Measurements from ENCODE around the gene DAPK2.
"Not testable (repeated sequence)": the region's sequence is repeated elsewhere in the genome, so short reads cannot be mapped to it uniquely, and the experiment has no call there.

Gene DAPK2

DNA sequence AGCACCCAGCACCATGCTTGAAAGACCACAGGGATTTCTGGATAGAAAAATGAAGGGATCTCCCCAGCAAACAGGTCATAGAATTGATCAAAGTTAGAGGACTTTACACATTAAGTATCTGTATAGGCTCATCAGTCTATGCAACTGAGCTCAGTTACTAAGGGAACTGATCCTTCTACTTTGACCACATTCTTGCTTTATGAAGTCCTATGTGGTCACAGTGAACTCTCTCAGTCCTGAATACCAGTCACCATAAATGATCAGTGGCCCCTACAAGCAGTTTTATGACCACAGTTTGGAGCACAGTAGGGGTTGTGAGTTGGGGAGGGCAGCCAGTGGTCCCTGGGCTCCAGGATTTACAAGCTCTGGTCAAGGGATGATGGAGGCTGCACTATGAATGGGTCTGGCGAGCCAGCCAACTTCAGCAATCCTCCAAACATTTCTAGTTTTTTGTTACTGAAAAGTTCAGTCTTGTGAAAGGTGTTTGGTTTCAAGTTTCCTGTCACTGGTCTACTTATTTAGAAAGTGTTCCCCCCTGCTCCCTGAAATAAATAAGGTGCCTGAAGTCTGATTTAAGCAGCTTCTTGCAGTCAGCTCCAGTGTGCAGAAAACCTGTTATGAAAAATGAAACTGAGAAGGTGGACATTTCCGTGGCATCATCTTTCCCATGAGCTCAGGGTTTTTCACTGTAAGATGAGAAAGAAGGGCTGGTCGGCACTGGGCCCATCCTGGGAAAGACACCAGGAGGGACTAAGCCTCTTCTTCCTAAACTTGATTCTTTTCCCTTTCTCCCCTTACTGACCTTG lies 75.5 kb downstream of the DAPK2 start:
- DNase-seq: no peak

DNA sequence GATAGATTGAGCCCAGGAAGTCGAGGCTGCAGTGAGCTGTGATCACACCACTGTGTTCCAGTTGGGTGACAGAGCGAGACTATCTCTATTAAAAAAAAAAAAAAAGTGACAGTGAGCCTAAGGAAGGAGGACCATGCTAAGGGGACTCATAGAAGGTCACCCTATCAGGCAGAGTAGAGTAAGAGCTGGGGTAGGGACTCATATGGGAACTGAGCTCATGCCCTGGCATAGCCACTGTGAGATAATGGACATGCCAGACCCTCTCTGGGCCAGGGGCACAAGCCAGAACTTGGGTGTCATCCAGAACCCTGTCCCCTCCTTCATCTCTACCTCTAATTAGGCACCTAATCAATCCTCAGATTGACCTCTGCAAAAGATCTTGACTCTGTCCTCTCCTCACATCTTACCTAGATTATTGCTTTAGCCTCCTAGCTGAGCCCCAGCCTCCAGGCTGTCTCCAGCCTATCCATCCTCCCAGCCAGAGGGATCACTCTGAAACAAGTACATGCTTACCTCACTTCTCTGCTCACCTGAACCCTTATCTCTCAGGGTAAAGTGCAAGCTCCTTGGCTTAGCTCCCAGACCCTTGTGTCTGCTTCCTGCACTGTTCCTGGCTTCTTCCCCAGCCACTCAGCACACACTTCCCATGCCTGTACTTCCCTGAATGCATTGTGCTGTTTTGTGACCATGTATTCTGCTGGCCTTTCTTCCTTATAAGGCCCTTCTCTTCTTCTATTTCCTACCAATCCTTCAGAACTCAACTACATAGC lies 76.4 kb downstream of the DAPK2 start:
- peak; percentile 29 for DNase-seq

DNA sequence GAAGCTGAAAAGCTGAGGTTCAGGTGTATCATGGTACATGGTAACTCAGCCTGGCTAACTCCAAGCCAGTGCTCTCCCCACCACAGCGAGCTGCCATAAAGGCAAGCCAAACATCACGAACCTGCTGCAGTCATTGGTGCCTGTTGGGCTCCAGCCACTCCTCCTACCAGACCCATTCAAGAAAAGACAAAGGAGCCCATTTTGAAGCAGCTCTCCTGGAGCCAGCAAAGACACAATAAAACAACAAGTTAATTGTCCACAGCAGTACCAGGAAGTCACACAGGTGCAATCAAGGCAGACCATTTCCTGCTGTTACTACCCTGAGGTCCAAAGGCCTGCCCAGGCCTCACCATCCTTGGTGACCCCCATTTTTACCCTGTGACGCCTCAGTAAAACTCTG lies 77.6 kb downstream of the DAPK2 start:
- peak; percentile 81 for DNase-seq

DNA sequence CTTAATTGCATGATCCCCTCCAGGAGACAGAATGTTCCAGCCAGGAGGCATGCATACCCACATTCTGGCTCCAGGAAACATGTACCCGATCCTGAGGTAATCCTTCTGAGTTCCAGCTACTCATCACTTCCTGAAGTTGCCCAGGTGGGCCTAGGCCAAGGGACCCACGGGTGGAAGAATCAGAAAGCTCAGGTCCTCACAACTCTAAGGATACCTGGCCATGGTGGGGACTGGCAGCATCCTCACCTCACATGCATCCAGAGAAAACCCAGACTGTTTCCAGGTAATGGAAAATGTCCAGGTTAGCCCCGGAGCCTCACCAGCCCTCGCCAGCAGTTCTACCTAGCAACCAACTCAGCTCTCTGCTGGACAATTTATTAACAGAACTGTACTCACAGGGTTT lies 78.2 kb downstream of the DAPK2 start:
- DNase-seq: no peak

DNA sequence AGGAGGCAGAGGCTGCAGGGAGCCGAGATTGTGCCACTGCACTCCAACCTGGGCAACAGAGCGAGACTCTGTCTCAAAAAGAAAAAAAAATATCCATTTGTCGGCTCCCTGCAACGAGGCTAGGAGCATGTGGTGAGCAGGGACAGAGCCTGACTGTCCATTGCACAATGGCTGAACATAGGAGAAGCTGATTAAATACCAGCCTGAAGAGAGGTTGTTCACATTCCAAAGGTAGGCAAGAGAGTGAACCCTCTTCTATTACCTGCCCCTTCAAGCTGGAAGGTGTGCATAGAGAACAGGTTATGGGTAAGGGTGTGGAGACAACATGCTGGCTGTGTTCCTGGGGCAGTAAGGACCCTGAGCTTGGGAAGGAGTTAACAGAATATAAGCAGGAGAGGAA lies 78.7 kb downstream of the DAPK2 start:
- no peak for DNase-seq

DNA sequence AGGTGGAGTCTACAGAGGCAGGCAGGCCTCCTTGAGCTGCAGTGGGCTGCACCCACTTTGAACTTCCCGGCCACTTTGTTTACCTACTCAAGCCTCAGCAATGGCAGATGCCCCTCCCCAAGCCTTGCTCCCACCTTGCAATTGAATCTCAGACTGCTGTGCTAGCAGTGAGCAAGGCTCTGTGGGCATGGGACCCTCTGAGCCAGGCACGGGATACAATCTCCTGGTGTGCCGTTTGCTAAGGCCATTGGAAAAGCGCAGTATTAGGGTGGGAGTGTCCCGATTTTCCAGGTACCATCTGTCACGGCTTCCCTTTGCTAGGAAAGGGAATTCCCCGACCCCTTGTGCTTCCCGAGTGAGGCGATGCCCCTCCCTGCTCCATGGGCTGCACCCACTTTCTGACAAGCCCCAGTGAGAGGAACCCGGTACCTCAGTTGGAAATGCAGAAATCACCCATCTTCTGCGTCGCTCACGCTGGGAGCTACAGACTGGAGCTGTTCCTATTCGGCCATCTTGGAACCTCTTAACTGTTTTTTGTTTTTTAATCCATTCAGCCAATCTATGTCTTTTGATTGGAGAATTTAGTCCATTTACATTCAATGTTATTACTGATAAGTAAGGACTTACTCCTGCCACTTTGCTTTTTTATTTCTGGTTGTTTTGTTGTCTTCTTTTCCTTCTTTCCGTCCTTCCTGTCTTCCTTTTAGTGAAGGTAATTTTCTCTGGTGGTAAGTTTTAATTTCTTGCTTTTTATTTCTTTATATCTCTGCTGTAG lies 83.2 kb downstream of the DAPK2 start:
- not testable (repeated sequence) for DNase-seq

DNA sequence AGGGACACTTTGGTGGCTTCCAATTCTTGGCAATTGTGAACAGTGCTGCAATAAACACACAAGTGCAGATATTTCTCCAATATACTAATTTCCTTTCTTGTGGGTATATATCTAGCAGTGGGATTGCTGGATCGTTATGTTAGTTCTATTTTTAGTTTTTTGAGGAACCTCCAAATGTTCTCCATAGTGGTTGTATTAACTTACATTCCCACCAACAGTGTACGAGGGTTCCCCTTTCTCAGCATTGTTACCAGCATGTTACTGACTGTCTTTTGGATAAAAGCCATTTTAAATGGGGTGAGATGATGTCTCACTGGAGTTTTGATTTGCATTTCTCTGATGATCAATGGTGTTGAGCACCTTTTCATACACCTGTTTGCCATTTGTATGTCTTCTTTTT lies 92.8 kb downstream of the DAPK2 start:
- DNase-seq: no peak

DNA sequence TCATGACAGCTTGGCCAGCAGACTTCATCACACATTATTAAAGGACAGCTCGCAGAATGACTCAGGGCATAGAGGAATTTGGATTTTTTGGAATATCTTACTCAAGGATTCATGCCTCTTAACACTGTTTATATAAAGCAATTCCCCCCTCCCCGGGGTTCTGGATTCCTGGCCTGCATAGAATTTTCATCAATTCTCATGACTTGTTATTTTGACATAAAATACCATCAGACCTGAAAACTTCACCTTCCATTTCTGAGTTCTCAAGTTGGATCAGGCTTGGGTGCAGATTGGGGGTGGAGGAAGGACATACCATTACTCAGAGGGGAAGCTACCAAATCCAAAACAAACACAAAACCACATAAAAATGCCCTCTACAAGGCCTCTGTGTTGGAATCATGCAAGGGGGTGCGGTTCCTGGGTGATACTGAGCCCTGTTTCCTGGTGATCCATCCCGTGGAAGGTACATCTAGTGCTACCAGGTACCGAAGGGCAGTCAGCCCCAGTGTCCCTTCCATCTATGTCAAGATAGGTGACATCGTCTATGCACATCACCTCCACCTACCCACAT lies 95.3 kb downstream of the DAPK2 start:
- no peak for DNase-seq

DNA sequence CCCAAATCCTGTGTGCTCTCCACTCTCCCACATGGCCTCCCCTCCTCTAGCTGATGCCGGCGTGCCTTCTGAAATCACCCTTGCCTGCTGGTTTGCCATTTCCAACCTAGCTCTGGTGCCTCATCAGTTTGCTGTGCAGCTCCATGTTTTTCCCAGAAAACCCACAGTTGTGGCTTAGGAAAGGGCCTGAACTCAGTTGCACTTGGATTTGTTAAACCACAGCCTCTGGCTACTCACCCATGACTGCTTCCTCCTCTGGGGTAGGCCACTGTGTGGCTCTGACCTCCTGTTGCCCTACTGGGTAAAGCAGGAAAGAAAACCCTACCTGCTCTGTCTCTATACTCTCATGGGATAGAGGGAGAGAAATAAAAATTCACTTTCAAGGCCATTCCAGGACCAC lies 97.3 kb downstream of the DAPK2 start:
- no peak for DNase-seq

DNA sequence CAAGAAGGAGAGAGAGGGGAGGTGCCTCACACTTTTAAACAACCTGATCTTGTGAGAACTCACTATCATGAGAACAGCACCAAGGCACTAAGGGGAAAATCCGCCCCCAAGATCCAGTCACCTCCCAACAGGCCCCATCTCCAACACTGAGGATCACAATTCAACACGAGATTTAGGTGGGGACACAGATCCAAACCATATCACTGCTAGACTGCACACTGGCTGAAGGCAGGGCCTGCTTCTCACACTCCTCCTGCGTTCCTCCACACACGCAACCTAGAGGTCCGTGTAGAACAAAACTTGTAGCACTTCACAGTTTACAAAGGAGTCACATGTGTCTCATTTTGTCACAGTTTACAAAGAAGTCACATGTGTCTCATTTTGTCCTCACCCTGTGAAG lies 97.8 kb downstream of the DAPK2 start:
- no peak for DNase-seq

DNA sequence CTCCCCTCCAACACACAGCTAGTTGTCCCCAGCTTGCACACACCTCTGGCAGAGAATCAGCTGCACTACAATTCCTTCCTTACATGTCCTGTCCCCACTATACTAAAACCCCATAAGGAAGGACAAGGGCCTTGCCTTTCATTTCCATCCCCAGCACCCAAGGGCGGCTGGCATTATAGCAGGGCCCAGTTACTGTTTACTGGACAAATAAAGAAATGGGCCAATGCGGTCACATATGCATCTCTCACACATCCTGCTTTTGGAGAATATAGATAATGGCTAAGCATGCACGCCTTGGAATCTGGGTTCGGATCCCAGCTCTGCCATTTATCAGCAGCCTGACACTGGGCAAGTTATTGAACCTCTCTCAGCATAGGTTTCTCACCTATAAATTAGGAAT lies 99.1 kb downstream of the DAPK2 start:
- DNase-seq: no peak

DNA sequence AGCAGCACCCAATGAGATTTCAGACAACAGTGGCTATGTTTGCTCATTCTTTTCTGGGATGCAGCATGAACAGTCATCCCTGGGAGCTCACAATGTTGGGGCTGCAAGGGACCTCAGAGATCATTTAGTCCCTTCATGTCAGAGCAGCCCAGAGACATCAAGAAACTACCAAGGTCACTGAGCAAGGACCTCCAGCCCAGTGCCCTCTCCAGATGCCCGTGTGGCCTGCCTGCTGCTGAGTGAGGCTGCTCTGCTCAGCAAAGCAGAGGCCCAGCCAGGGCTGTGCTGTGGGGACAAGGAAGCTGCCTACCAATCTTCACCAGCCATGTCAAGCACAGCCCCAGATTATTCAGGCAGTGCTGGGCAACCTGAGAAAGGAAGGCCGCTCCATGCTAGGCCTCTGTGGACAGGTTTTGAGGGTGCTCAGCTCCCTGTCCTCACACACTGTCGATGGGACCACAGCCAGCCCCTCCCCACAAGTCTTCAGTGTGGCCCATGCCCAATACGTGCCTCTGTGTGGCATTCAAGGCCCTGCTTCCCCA lies 99.7 kb downstream of the DAPK2 start:
- DNase-seq: no peak

DNA sequence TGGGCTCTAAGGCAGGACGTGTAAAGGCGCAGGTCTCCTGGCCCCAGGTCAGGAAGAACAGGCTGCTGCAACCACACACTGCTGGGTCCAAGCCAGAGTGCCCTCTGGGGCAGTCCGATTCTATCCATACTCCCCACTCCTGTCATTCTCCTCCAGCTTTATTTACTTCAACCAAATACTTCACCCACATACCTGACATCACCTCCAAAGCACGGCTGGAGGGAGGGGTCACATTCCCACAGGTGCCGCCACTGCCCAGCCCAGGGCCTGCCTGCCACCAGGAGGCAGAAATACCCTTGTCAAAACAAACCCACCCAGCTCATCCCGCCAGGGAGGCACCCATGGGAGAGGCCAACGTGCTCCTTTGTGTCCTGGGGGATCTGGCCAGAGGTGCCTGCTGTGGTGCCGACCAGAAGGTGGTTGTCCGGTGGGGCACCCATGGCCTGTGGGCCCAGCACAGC lies 100.4 kb downstream of the DAPK2 start:
- DNase-seq: no peak

DNA sequence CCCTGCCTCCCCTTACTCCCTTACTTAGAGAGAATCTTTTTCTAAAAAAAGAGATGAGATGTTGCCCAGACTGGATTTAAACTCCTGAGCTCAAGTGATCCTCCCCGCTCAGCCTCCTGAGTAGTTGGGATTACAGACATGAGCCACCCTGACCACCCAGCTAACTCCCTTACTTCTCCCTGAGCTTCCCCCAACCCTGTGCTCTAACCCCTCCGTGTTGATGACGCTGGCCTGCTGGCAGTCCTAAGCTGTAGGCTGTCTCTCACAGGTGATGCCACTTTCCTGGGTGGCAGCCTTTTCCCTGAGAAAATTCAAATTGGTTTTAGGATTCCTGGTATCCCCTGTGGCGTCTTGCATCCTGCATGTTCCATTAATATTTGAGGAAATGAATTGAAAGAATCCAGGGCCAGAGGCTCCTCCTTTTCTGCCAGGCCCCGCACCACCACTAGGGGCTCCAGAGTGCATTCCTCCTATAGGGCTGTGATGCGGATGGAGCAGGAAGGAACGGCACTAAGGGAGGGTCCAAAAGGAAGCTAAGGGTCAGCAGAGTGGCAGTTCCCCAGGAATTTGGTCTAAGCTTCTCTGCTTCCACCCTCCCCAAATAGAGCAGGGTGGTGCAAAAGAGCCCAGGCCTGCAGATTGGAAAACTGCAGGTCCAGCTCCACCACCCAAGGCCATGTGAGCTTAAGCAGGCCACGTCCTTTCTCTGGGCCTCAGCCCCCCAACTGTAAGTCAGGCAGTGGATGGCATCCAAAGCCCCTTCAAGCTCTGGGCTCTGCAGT lies 101.1 kb downstream of the DAPK2 start:
- peak; percentile 79 for DNase-seq

DNA sequence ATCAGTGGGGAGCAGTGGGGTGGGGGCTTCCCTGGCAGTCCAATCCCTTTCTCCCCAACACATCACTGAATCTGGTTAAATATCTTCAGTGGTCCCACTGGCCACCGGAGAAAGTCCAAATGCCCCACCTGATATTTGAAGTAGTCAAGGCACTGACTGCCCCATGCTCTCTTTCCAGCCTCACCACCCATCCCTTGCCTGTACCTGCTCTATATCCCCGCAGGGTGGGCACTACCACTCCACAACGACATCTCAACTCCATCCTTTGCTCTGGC lies 101.7 kb downstream of the DAPK2 start:
- no peak for DNase-seq

DNA sequence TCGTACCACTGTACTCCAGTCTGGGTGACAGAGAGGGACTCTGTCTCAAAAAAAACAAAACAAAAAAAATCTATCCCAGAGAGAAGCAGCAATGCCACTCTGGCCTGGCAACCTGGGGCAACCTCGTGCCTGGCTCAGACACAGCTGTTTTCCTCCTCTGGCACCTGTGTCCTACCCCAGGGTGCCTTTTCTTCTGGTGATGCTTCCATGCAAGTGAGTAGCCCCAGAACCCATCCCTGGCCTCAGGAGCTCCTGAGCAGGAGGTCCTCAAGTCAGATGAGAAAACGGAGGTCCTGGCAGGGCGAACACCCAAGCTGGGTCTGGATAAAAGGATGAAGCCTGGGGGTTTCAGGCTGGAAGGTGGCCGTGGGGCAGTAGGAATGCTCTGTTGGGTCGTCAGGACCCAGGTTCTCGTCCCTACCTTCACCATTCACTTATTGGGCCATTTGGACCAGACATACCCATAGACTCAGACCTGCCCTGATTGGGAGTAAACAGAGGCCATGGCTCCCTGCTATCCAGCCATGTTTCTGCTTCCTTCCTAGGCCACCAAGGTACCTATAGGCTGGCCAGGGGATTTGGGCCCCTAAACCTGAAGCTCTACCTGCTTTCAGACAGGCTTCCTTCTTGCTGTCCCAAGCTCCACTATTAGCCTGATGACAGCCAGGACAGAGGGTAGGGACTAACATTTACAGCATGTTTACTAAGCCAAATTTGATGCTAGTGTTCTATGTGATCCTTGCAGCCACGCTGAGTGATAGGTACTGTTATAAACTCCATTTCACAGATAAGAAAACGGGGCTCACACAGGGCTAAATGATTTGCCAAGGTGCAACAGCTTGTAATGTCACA lies 102.2 kb downstream of the DAPK2 start:
- DNase-seq: no peak

DNA sequence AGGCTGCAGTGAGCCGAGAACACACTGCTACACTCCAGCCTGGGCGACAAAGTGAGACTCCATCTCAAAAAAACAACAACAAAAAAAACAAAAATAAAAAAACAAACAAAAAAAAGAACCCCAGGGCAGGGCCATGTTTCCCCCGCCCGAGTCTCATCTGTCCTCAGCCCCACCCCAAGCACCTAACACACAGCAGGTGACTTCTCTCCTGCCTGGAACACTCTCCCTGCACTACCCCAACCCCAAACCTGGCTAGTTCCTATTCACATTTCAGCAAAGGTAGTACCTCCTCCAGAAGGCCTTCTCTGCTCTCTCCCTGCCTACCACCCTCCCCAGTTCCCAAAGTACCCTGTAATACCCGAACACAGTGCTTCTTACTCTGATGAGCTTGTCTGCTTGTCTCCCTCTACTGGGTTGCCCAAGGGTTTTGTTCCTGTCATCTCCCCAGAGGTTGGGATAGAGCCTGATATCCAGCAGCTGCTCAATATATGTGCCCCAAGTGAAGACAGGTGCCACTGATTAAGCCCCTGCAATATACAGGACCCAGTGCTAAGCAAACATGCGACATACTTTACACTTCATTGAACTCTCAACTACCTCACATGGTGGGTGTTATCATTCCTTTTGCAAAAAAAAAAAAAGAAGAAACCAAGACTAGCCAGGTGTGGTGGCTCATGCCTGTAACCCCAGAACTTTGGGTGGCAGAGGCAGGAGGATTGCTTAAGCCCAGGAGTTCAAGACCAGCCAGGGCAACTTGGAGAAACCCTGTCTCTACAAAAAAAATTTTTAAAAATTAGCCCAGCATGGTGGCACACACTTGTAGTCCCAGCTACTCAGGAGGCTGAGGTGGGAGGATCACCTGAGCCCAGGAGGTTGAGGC lies 103.6 kb downstream of the DAPK2 start:
- DNase-seq: peak; percentile 65

DNA sequence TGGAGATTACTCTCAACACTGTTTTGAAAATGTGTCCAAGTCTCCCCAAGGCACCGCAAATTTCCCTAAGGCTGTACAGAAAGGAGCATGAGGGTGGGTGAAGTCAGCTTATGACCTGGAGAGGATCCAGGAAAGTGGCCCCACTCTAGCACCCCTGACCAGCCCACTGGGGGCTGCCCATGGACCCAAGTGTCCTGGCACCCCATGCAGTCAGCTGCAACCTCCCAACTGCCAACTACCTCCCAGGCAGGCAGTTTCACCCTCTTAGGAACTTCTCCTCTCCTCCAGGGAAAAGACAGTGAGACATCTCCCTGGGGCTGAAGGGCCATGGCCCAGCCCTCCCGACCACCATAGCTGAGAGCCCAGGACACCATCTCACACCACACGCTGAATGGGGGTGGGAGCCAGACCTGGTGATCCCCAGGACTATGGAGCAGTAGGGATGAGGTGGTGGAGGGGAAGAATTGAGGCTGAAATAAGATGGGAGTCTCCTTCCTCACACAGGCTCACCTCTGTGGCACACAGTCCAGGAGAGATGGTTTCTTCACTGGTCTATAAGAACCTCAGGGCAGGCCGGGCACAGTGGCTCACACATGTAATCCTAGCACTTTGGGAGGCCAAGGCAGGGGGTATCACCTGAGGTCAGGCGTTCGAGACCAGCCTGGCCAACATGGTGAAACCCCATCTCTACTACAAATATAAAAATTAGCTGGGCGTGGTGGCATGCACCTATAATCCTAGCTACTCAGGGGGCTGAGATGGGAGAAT lies 104.4 kb downstream of the DAPK2 start:
- no peak for DNase-seq

DNA sequence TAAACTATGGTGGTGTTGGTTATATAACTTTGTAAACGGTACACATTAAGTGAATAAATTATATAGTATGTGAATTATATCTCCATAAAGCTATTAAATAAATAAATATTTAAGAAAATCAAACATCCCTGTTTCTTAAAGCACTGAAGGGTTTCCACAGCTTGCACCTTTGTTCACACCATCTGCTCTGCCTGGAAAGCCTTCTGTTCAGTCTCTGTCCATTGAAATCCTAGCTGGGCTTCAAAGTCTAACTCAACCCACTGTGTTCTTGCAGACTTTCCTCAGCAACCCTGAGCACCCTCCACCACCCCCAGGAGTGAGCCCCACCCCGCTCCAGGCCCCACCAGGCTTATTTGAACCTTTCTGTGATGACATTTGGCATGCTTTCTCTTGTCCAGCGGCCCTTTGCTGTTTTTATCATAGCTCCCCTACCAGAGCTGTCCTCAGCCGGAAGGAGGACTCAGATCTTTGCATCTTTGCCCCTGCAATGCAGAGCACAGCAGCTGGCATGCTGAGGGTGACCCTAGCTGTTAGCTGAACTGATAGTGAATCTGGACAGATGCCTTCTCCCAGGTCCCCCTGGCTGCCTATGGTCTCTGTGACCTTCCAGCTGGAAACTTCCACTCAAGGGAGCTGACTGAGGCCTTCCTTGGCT lies 105.2 kb downstream of the DAPK2 start:
- DNase-seq: peak; percentile 90

Data from NCI-H69 (cell line).